ENCODE measurements around the gene RPS8.
"Not testable (repeated sequence)": the region's sequence is repeated elsewhere in the genome, so short reads cannot be mapped to it uniquely, and the experiment has no call there.

Gene RPS8

GRCh38 chr1:44820328-44821239 lies 45.2 kb downstream of the RPS8 start:
- no peak for DNase-seq

DNA sequence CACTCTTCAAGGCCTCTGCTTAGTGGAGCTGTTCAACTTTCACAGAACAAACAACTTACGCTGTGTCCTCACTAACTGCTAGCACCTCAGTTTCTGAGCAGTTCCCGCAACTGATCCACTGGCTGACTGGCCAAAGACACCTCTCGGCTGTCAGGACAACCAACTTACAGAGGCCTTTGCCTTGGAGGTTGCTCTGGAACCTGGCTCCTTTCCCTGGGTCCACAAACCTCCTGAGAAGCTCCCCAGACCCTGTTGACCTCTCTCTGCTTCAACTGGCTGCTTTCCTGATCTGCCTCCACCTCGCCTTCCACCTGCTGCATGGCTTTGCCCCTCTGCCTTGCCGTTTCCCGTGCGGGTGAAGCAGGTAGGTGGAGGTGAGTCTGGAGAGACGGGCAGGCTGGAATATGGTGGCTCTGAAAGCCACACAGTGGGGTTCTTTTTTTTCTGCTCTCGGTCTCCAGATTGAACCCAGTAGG lies 45.9 kb downstream of the RPS8 start:
- no peak for DNase-seq

- DNase-seq: no peak
Measured at GRCh38 chr1:44822131-44822701, 46.9 kb downstream of the RPS8 start.

- DNase-seq: no peak
Measured at GRCh38 chr1:44822981-44823451, 47.7 kb downstream of the RPS8 start.

GRCh38 chr1:44824392-44824791 lies 49.1 kb downstream of the RPS8 start:
- not testable (repeated sequence) for DNase-seq

- DNase-seq: no peak
Measured at GRCh38 chr1:44826375-44827196, 51.2 kb downstream of the RPS8 start.

DNA sequence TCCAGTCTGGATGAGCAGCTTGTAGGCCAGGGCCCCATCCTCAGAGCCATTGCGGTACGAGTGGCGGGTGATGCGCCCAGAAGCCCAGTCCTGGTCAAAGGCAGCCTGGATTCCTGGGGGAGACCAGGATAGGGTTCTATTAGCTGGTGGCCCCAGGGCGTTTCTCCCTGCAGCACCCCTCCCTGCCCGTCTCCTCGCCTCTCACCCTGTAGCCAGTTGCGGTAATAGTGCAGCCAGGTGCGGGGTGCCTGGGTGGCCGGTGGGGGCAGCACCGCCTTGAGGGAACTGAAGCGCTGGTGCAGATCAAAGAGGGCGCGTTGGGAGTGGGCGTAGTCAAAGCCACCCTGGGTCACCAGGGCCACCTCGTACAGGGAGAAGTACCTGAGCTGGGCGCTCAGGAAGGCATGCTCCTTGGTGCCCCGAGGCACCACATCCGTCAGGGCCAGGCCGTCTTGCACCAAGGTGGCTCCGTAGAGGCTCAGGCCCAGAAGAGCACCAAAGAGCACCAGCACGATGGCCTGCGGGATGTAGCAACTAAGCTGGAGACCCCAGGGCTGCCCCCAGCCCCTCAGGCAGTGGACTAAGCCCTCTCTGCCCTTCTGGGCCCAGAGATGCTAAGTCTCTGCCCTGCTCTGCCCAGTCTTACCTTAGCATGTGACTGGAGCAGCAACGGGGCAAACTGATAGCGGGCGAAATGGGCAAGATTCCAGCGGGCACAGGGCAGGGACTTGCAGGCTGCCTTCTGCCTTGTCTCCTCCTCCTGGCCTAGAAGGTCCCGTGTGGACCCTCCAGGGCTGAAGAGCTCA lies 52.1 kb downstream of the RPS8 start:
- no peak for DNase-seq

DNA sequence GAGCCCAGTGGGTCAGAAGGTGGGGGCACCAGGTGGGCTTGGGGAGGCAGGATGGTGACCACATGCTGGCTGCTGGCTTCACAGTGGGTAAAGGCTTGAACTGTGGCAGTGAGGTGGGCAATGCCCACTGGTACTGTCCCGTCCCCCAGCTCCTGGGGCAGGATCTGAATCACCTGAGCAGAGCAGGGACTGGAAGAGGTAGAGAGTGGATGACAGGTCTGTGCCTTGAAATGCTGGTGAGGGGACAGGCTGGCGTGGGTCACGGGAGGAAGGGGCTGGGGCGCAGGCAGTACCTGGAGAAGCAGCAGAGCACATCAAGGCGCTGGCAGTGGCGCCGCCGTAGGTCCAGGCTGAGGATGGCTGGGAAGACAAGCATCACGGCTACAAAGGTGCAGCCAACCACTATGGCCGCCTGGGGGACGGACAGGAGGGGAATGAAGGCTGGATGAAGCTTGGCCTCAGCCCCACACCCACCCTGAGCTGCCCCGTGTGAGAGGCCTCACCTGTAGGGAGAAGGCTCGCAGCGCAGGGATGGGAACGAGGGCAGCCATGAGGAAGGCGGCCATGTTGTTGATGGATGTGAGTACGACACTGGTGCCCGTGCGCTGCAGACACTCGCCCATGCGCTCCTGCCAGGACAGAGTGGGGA lies 52.8 kb downstream of the RPS8 start:
- no peak for DNase-seq
